ENCODE measurements around the gene AAK1. TPM values are rescaled to one million over a fixed set of nuclear protein-coding genes. Genes with fewer than 3 reads are reported as not detected.

AAK1 gene
- total and polyA plus RNA-seq, 10 of the 15 experiments (the other 5 are each of a cell fraction or from before 2014, with no cell fraction given): 2.9 to 41.4 (median 17.5) TPM

GRCh38 chr2:69581774-69582581, 61.6 kb downstream of the AAK1 start:
- Histone ChIP-seq H3K4me3 (peak overlapping the region; percentile 44; the same call in 1 of the 2 replicates), H2AFZ (ENCODE audit: control insufficient read depth, low read depth, low read length) (peak overlapping the region; percentile 58), H3K4me2 (ENCODE audit: control insufficient read depth, insufficient read depth) (peak overlapping the region; percentile 84), H3K9me3 (replicated peaks; ENCODE audit: control insufficient read depth, insufficient read depth, low read length) (no peaks in the 10 kb centered on the region), H3K27ac (ENCODE audit: control insufficient read depth, insufficient read depth) (peak overlapping the region; percentile 28), H3K79me2 (ENCODE audit: control insufficient read depth, insufficient read depth, low read length) (peaks cover 15% of the 10 kb centered on the region), H3K4me1 (ENCODE audit: control insufficient read depth, insufficient read depth, low read length) (peaks cover 28% of the 10 kb centered on the region), H3K9ac (ENCODE audit: control insufficient read depth, insufficient read depth, low read length) (peak overlapping the region; percentile 45; the same call in 1 of the 2 replicates), H3K27me3 (replicated peaks in 1 of 2; ENCODE audit: control insufficient read depth in 2 of 2, insufficient read depth in 2 of 2, low read length in 1 of 2) (no peaks in the 10 kb centered on the region), H3K36me3 (ENCODE audit: control insufficient read depth in 2 of 2, insufficient read depth in 2 of 2, low read length in 1 of 2) (no peaks in the 10 kb centered on the region; a peak in 1 of 4 replicates), H4K20me1 (ENCODE audit: control insufficient read depth, insufficient read depth) (no peaks in the 10 kb centered on the region)
- peak; percentile 64 for ATAC-seq
- ChIA-PET POLR2A (interaction anchor here (0.7 to 2.5 kb wide), 6 partner anchors 8 to 64 kb away, joined by 3 to 12 read pairs (median 3); no protein-coding TSS in a partner anchor), RAD21 (ENCODE audit: unreplicated experiment) (interaction anchor here (0.7 to 4.4 kb wide), 13 partner anchors 8 to 173 kb away, joined by 3 to 28 read pairs (median 4); partner anchors contain the start of genes AAK1 and ANXA4), SMC1A (ENCODE audit: uncharacterized antibody, unreplicated experiment) (interaction anchor here (0.6 to 5.4 kb wide), 21 partner anchors 8 to 172 kb away, joined by 3 to 30 read pairs (median 5); partner anchors contain the start of gene AAK1), CTCF (interaction anchor here (0.6 to 13.7 kb wide), 13 partner anchors 8 to 885 kb away, joined by 3 to 144 read pairs (median 7); no protein-coding TSS in a partner anchor)
- no TSS peak for BruUV-seq (replicated peaks)
- FAIRE-seq: no peak
- DNase-seq (ENCODE audit: low read depth, low spot score): peak; percentile 40
- intact Hi-C loops (cut with micrococcal nuclease; ENCODE audit: unreplicated experiment) (loop anchor here (5.0 kb wide), 1 partner anchor 60 kb away; the partner anchor contains the start of gene AAK1), in situ Hi-C loops (cut with MboI) (no loop called here)
- 52% methylated on average over 14 of the region's 14 CpGs for WGBS (ENCODE audit: insufficient coverage, insufficient replicate concordance, low lambda C conversion rate, missing lambda C conversion rate)
- TF ChIP-seq WRNIP1 (IDR thresholded peaks at IDR 0.05; ENCODE audit: borderline replicate concordance, low read depth, low read length): no peak
- no peak for TF ChIP-seq BRCA1 (IDR thresholded peaks at IDR 0.05; ENCODE audit: low read depth, low read length)
- no peak for TF ChIP-seq JUND (IDR thresholded peaks at IDR 0.05; ENCODE audit: low read depth, low read length)
- TF ChIP-seq BCLAF1 (IDR thresholded peaks at IDR 0.05): no peak
- no peak for TF ChIP-seq SMAD1 (IDR thresholded peaks at IDR 0.05; ENCODE audit: low read depth, partially characterized antibody)
- TF ChIP-seq TCF7 (IDR thresholded peaks at IDR 0.05; ENCODE audit: borderline replicate concordance): no peak
- 0 out of 2 replicates have a peak, but pooled peaks have one; percentile 16 for TF ChIP-seq NR2F1 (conservative IDR thresholded peaks at IDR 0.05)
- no peak for TF ChIP-seq MYB (IDR thresholded peaks at IDR 0.05; ENCODE audit: borderline replicate concordance, low read depth, low read length)
- TF ChIP-seq MEF2B (IDR thresholded peaks at IDR 0.05; ENCODE audit: partially characterized antibody, poor library complexity, severe bottlenecking): peak; percentile 40
- peak; percentile 57; the same call in 1 of the 2 replicates for TF ChIP-seq PAX5 (IDR thresholded peaks at IDR 0.05; ENCODE audit: borderline replicate concordance, low read depth, low read length)
- no peak for TF ChIP-seq ZNF622 (IDR thresholded peaks at IDR 0.05)
- no peak for TF ChIP-seq CEBPZ (IDR thresholded peaks at IDR 0.05; ENCODE audit: low read depth, low read length)
- TF ChIP-seq, protein P1, sequence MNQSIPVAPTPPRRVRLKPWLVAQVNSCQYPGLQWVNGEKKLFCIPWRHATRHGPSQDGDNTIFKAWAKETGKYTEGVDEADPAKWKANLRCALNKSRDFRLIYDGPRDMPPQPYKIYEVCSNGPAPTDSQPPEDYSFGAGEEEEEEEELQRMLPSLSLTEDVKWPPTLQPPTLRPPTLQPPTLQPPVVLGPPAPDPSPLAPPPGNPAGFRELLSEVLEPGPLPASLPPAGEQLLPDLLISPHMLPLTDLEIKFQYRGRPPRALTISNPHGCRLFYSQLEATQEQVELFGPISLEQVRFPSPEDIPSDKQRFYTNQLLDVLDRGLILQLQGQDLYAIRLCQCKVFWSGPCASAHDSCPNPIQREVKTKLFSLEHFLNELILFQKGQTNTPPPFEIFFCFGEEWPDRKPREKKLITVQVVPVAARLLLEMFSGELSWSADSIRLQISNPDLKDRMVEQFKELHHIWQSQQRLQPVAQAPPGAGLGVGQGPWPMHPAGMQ (IDR thresholded peaks at IDR 0.05; ENCODE audit: borderline replicate concordance): no peak

All from GM12878 (cell line).